GM18520 (cell line): ENCODE data around the gene SDK2.

Experiments
- ATAC-seq: cut with Tn5 transposase; IDR thresholded peaks from one replicate; pipeline ENCODE4 v1.9.1; 2021; ENCODE audit not compliant: unreplicated experiment

The SDK2 gene

DNA sequence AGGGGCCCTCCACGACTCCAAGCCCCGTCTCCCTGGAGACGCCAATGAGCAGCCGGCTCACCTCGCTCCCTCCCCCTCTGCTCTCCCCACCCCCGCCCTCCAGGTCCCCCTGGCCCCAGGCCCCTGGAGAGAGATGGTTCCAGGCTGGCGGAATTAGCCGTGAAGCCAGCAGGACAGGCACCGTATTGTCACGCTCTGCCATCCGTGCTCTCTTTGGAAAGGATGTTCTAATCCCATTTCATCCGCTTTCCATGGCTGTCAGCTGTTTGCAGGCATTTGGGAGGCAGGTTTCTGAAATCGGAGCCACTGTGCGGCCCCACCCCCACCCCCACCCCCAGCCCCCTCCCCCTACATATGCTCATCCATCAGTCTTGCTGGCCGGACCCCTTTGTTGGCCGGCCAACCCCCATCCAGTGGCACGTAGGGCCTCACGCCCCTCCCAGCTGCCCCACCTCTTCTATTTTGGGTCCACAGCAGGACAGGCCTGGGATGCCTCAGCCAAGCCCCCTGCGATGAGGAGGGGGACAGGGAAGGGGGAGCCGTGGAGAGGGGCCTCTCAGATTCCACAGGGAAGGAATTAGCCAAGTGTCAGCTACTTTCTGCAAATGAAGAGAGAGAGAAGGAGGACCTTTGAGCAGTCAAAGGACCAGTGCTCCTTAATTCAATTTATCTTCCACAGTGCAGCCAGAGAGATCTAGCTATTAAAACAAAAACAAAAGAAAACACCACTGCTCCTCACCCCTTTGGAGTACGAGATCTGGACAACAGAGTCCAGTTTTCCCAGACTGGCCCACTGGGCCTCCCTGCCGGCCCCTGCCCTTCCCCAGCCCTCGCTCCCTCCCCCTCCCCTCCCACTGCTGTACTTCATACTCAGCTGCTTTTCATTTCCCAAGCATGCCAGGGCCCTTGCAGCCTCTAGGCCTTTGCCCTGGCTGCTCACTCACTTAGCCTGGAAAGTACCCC lies 30.7 kb downstream of the SDK2 start:
- ATAC-seq = no peak

DNA sequence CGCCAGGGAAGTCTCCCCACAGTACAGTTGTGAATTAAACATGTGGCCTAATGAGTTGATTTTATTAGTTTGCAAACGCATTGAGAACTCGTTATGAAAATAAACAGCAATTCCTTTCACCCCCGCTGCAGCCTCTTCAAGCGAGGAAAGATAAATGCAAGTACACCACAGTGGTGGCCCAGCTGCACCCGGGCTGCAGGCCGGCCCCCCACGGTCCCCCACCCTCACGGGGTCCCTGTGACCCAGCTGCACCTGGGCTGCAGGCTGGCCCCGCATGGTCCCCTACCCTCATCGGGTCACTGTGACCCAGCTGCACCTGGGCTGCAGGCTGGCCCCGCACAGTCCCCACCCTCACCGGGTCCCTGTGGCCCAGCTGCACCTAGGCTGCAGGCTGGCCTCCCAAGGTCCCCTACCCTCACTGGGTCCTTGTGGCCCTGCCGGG lies 32.2 kb downstream of the SDK2 start:
- ATAC-seq = no peak

DNA sequence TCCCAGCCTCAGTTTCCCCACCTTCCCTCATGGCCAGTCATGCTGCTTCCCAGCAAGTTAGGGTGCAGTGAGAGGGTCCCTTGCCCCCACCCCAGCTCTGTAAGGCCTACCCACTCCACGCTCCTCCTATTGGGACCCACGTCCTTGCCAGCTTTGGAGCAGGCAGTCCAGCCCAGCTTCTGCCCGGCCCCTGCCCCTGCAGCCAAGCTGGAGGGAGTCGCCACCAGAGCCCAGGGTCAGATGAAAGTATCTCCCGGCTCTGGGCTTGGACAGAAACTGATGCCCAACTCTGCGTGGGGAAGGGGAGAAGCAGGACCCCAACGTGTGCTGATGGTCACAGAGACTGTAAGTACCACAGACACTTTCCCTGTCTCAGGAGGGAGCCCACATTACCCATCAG lies 32.6 kb downstream of the SDK2 start:
- ATAC-seq = no peak

DNA sequence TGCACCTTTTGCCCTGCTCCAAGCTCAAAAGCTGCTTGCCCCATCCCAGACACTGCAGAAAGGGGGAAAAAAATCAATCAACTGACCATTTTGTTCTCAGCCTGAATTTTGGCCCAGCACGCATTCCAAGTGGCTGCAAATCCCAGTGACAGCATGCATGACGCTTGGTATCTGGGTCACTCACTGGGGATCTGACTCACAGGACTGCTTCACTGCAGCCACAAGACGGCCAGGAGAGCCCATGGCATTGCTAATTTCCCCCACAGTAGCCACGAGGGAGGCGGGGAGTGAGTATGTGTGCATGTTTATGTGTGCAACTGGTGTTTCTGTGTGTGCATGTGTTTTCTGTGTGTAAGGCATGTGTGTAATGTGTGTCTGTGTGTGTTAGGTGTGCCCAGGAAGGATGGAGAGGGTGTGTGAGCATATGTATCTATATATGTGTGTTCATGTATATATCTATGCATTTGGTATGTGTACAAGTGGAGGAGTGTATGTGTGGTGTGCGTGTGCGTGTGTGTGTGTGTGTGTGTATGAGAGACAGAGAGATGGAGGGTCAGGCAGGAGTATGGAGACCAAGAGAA lies 33.8 kb downstream of the SDK2 start:
- no peak for ATAC-seq

DNA sequence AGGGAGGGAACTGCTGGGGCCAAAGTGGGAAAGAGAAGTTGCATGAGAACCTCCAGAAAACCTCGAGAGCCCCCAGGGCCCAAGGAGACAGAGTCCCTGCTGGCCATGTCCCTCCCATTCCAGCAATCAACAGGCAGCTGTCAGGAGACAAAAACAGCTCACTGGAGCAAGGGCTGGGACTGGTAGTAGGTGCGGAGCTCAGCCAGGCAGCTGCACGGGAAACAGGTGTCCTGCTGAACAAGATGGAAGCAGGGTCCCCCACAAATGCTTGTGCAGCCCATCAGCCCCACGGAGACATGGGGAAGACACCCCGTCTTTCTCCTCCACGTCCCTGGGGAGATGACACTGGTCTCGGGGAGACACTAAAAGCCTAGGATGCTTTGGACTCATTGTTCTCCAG lies 34.5 kb downstream of the SDK2 start:
- ATAC-seq = no peak

DNA sequence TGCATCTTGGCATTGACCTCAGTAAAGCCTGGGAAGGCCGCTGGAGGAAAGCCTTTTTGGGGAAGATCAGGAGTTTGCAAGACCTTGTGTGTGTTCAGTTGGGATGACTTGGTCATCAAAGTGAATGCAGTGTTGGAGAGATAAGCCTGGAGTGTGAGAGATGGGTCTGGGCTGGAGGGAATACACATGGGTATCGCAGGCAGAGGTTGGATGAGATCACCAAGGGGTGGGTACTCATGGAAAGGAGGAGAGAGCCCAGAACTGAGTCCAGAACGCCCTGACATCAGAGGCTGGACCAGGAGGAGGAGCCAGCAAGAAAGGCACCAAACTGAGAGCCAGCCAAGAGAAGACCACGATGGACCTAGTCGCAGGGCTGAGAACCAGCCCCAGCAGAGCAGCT lies 35.2 kb downstream of the SDK2 start:
- no peak for ATAC-seq

DNA sequence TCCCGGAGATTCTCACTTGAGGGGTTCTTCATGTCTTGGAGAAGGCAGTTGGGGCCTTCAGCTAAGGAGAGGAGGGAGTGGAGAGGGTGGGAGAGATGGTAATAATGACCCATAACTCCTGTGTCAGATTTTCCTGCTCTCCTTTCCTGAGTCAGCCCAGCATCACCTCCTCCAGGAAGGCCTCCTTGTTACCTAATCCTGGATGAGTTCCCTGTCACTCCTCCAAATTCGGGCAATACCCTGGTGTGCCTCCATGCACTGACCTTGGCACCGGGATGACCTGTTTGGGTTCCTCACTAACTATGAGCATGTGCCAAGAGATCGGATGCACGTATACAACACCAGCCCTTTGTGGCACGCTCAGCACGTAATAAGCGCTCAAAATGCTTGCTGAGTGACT lies 38.8 kb downstream of the SDK2 start:
- no peak for ATAC-seq

DNA sequence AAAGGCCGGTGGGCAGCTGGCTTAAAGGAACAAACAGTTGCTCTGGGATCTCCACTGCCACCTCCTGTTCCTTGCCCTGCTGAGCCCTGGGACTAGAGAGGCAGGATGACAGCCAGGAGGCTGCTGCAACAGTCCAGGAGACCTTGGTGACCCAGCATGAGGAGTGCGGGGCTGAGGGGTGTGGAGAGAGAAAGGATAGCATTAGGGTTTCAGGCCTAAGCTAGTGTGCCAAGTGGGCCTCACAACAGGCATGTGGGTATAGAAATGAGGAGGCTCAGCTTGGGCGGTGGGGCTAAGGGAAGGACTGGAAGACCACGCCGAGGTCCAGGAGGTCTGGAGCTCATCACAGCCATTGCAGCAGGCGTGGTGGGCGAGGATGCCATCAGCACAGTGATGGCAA lies 39.8 kb downstream of the SDK2 start:
- ATAC-seq = no peak

DNA sequence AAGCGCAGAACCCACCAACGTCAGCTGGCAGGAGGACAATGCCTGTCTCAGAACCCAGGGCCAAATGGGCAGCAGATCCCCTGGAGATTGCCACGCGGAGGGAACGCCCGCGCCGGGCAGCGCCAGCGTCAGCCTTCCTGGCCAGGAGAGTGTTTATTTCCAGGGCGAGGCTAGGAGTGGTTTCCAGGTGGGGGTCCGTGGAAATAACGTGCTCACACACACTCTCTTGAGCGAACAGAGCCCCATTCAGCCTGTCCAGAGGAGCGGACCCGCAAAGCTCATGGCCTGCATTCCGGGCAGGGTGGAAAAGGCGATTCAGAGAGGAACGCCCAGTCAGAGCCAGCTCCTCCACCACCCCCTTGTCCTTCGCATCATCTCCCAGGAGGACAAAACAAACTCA lies 40.3 kb downstream of the SDK2 start:
- no peak for ATAC-seq

DNA sequence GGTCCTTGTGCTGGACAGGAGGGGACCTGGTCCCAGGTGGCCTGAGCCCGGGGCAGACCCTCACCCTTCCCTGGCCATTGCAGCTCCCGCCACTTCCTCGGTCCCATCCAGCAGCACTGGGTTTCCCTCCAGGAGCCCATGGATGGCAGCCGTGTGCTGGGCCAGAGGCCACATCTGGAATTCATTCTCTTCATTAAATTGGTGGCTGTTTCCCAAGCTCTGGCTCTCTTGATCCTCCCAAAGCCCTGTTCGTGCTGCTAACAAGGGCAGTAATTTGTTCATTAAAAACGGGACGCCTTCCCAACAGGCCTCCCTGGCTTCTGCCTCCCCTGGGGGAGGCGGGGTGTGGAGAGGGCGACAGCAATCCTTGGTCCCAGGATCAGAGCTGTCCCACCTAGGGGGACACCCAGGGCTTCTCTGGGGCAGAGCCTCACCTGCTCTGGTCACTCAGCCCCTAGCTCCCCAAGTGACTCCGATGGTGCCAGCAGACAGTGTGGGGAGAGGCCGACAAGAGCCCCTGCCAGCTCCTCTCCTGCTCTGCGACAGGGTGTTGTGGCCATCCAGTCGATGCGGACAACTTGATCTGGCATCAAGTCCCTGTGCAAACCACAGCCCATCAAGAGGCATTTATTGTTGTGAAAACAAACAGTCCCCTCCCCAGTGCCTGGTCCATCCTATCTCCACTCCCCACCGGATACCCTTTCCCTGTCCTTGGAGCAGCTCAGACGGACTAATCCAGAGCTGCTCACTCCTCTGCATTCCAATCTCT lies 44.0 kb downstream of the SDK2 start:
- ATAC-seq = no peak

DNA sequence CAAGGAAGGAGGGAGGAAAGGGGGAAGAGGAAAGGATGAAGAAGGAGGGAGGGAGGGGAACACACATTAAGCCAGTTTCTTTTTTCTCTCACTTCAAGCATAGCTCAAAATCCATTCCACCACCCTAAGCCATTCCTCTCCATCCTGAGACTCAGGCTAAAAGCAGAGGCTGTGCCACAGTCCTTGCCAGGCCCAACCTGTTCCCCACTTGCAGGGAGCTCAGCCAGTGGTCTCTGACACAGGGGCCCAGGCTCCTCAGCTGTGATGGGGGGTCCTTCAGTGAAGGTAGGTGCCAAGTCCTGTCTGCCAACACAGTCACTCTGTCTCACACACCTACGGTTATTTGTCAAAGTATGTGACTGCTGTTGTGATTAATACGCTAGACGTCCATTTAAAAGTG lies 44.6 kb downstream of the SDK2 start:
- no peak for ATAC-seq

DNA sequence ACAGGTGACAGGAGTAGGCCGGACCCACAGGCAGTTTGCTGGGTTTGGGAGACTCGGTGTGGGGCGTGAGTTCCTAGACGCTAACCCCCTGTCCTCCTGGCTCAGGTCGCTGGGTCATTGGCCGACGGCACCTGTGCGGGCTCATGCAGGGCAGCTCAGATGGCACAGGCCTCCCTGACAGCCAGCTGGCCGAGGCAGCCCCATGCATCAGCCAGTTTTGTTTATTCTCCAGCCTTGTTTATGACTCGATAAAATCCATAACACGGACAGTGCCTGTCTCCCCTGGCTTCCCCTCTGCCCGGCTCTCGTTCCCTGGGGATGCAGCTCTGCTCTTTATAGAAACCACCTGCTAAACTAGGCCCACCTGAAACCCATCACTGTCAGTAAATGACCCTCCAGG lies 46.0 kb downstream of the SDK2 start:
- ATAC-seq = no peak

DNA sequence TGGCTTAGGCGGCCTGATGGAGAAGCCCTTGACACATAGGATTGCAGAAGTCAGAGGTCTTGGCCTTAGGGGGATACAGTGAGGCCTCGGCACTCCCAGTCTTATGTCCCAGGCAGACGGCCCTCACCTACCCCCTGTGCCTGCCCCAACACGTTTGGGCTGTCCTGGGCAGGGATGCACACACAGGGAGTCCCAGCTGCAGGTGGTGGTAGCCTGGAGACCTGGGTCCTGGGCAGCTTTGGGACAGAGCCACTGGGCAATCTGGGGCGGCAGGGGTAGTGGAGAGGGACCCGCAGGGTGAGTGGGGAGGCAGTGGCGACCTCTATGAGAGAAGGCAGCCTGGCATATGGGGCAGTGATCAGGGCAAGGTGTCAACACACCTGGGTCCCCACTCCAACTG lies 48.3 kb downstream of the SDK2 start:
- ATAC-seq = no peak

DNA sequence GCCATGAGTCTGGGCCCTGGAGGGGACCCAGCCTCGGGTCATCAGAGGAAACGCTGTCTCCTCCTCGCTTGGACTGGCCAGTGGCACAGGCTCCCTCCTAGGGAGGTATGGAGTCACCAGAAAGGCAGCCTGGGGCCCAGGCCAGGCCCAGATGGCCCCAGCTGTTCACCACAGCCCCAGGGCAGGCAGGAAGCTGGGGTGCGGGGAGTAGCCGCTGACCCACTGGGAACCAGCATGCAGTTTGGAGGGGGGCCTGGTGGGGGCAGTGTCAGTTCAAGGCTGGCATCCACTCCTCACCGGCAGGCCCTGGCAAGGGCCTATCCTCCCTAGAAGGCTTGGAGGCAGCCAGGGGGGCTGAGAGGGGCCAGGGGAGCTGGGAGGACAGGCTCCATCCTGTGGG lies 48.8 kb downstream of the SDK2 start:
- ATAC-seq = no peak

DNA sequence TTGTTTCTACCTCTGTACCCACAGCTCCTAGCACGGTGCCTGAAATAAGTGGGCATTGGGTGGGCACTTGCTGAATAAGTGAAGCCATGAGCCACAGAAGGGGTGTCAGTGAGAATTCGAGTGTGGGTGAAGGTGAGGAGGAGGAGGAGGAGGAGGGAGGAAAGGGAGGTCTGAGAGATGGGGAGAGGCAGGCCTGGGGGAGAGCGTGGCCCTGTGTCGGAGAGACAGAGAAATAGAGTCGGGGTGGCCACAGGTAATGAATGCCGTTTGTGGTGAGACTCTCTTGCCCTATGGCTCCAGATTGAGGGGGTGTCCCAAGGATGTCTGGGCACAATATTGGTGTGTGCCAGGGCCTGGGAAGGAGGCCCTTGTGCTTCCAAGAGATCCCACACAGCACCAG lies 49.2 kb downstream of the SDK2 start:
- ATAC-seq = no peak

DNA sequence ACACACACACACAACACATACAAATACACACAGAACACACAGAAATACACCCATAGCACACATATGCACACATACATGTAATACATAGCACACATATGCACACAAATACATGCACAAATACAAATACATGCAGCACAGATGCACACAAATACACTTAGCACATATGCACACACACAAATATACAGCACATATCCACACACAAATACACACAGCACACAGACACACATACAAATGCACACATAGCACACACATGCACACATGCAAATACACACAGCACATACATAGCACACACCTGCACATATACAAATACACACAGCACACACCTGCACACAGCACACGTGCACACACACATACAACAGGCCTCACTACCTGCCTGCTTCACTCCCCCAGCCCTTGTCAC lies 49.6 kb downstream of the SDK2 start:
- no peak for ATAC-seq

DNA sequence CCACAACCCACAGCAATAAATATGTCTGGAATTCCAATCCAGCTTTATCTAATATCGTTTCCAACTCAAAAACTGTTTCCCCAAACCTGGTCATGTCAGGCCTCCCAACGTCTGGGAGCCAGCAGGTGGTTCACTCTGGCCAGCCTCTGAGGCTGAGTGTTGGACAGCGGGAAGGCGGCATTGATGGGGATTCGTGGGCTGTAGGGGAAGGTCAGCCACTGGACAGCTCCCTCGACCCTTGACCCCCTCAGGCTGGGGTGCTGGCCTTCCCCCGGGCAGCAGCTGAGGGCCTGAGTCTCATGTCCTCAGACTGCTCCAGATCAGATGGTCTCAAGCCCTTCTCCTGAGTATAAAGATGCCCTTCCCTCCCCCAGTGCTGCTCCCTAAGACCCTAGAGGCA lies 50.2 kb downstream of the SDK2 start:
- ATAC-seq = no peak

DNA sequence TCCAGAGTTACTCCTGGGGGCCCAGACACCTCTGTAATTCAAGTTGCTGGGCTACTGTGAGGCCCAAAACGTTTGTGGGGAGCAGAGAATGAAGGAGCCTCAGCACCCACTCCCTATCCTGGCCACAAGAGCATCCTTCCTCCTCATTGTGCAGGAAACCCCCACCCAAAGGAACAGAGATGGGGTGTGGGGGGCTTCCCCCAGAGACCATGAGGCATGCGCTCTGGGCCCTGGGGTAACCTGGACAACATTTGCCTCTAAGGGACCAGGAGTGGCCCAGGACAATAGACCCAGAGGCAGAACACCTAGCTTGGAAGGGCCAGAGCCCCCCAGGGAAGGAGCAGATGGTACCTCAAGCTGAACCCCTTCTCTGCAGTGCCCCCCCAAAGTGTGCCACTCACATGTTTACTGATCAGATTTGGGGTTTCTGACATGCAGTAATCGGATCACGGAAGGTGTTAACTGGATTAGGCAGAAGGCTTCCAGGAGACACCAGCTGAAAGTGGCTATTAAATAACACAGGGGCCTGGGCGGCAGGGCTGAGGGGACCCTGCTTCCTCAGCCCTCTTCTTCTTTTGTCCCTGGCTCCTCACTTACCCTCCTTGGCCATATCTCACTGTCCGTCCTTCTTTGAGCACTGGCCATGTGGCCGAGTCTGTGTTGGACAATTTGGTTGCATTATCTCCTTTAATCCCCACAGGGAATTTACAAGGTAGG lies 50.8 kb downstream of the SDK2 start:
- no peak for ATAC-seq

DNA sequence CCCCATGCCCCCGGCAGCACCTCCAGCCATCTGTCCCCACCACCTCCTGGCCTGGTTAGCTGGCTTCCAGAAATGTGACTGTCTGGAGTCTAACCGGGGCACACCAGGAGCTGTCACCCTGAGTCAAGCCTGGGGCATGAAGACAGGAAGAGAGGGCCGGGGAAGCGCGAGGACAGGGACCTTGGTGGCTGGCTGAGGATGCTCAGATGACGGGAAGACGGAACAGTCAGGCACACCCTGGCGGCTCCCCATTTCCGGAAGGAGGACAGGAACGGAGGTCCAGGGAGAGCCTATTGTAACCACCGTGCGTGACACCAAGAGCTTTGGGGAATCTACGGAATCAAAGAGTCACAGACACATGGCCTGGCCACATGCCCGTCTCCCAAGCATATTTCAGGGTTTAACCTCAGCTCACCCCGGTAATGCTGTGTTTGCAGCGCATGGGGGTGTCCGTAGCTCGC lies 51.7 kb downstream of the SDK2 start:
- ATAC-seq = no peak

DNA sequence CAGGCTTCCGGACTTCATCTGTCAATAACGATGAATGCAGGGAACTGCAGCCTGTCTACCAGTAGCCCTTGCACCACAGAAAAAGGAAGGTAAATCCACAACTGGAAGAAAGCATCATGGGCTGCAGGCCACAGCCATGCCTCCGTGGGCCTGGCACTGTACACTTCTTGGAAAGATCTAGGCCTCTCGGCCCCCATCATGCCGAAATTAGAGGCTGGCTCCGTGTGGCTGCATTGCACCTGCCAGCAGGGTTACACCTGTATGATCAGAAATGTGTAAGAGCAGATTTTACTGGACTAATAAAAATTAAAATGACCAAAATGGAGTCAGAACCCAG lies 52.2 kb downstream of the SDK2 start:
- ATAC-seq = no peak
